ENCODE measurements around the gene RYR3. TPM values are rescaled to one million over a fixed set of nuclear protein-coding genes. Genes with fewer than 3 reads are reported as not detected.

RYR3 gene
- total and polyA plus RNA-seq, 2 of the 13 experiments (the other 11 are each of a cell fraction or from before 2014, with no cell fraction given) = not detected

DNA sequence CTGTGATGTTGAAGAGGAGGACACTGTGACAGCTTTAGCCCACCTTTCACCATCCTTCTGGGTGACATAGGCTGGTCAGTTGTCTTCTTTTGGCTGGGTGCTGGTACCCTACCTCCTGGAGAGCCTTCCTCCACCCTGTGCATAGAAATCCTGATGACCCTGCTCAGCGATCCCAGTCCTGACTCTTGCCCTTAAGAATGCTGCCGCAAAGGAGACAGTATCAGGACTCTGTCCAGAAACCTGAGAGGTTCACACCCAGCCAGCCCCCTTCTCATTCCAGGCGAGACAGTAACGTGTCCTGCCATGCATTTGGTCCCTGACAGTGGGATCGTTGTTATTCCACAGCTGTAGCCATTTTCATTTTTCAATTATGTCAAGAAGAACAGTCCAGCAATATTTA, 344.7 kb downstream of the RYR3 start:
- BruUV-seq (replicated peaks) = no TSS peak
- H3K36me3 ChIP-seq (replicated peaks in 1 of 2; ENCODE audit: control insufficient read depth in 1 of 2, insufficient read depth in 2 of 2, low read length in 2 of 2) = no peaks in the 10 kb centered on the region
- ATAC-seq = no peak
- in situ Hi-C loops (cut with HindIII; ENCODE audit: extremely low pct_ligation_motif_present, low pct_unique_long_range_greater_than_20kb) = no loop called here
- ChIA-PET POLR2A (no interaction called here), CTCF (ENCODE audit: low intra/inter-chr PET ratio, low total read pairs) (no interaction called here)
- H3K4me1 ChIP-seq (ENCODE audit: insufficient read depth, low read length) = no peaks in the 10 kb centered on the region
- 6% methylated on average over 5 of the region's 5 CpGs for WGBS (ENCODE audit: low lambda C conversion rate)
- no peak overlapping the region for H3K4me2 ChIP-seq (ENCODE audit: low read depth, low read length)
- H2AFZ ChIP-seq (ENCODE audit: low read length) = no peak overlapping the region
- no peak overlapping the region for H3K9ac ChIP-seq (ENCODE audit: insufficient read depth, low read depth, low read length)
- H3K27ac ChIP-seq (ENCODE audit: extremely low read length, insufficient read depth, low read length) = no peak overlapping the region
- H3K27me3 ChIP-seq (ENCODE audit: control insufficient read depth in 1 of 2, insufficient read depth in 2 of 2, low read length in 2 of 2) = peaks cover 0 to 4% of the 10 kb centered on the region in 2 experiments; a peak in 1 of 5 replicates
- intact Hi-C loops (cut with micrococcal nuclease; ENCODE audit: unreplicated experiment) = no loop called here
- DNase-seq (ENCODE audit: low spot score) = no peak
- no peaks in the 10 kb centered on the region for H4K20me1 ChIP-seq (ENCODE audit: insufficient read depth, low read length)
- H3K4me3 ChIP-seq (replicated peaks in 1 of 3; ENCODE audit: insufficient read depth in 1 of 3, low read depth in 2 of 3, low read length in 3 of 3) = no peak overlapping the region
- H3K9me3 ChIP-seq (ENCODE audit: low read length) = no peaks in the 10 kb centered on the region
- TF ChIP-seq SETDB1 (CRISPR knock-in tag; IDR thresholded peaks at IDR 0.05; ENCODE audit: borderline replicate concordance) (no peak), ZNF614 (CRISPR knock-in tag; IDR thresholded peaks at IDR 0.05; ENCODE audit: borderline replicate concordance) (no peak), GTF3A (CRISPR knock-in tag; conservative IDR thresholded peaks at IDR 0.05) (no peak), ZNF18 (CRISPR knock-in tag; IDR thresholded peaks at IDR 0.05; ENCODE audit: insufficient replicate concordance) (no peak), ZBTB7A (CRISPR knock-in tag; IDR thresholded peaks at IDR 0.05) (no peak), HOMEZ (CRISPR knock-in tag; IDR thresholded peaks at IDR 0.05; ENCODE audit: low read depth) (no peak), NFKBIZ (CRISPR knock-in tag; IDR thresholded peaks at IDR 0.05) (no peak), TAF1 (CRISPR knock-in tag; IDR thresholded peaks at IDR 0.05) (no peak)
- FAIRE-seq = no peak
- H3K79me2 ChIP-seq (ENCODE audit: insufficient read depth, low read length) = no peaks in the 10 kb centered on the region

Data from HepG2 (cell line).